Upper lobe of right lung (tissue), 1 donor: Measurements from ENCODE around the gene FOSL2. TPM values are rescaled to one million over a fixed set of nuclear protein-coding genes. Genes with fewer than 3 reads are reported as not detected.

Source experiments
- ATAC-seq: fragments of 200-7000 bp; cut with Tn5 transposase; one replicate; pipeline ENCODE4 v1.9.1; 2020; ENCODE audit warnings: mild to moderate bottlenecking, moderate library complexity
- DNase-seq: peaks from one replicate; pipeline ENCODE4 v3.0.0-alpha.2; 2020
- H3K27ac ChIP-seq: fragments of 200-600 bp; one replicate; pipeline ENCODE4 v1.8.0; 2022
- H3K27me3 ChIP-seq: fragments of 200-600 bp; one replicate; pipeline ENCODE4 v1.8.0; 2022; ENCODE audit warnings: mild to moderate bottlenecking
- H3K36me3 ChIP-seq: fragments of 200-600 bp; one replicate; pipeline ENCODE4 v1.8.0; 2022
- H3K4me1 ChIP-seq: fragments of 200-600 bp; one replicate; pipeline ENCODE4 v1.8.0; 2022
- H3K4me3 ChIP-seq: fragments of 200-600 bp; one replicate; pipeline ENCODE4 v1.8.0; 2022; ENCODE audit warnings: mild to moderate bottlenecking
- H3K9me3 ChIP-seq: fragments of 200-600 bp; one replicate; pipeline ENCODE4 v1.8.0; 2022
- CTCF ChIP-seq: fragments of 200-600 bp; IDR thresholded peaks from one replicate; pipeline ENCODE4 v1.8.0; 2022; ENCODE audit warnings: antibody characterized with exemption
- intact Hi-C: fragments of 100-400 bp; cut with DNase I; formaldehyde crosslinking; loops from one replicate; pipeline ENCODE4 v1.11.0; 2022
- total RNA-seq: library from RNA; stranded (reverse); fragmentation: NEBNext Ultra II Directional; extraction: Animal tissue kit (Norgen Biotek cat#: 25700); gene quantifications from one replicate; pipeline ENCODE4 v1.2.1, GENCODE V29; 2021
- donor health status: DM: no; HTN: yes; CAD: no; lungs with severe emphysema.

FOSL2 gene
- total RNA-seq, 1 donor from 2014 or later, result 123 TPM

DNA sequence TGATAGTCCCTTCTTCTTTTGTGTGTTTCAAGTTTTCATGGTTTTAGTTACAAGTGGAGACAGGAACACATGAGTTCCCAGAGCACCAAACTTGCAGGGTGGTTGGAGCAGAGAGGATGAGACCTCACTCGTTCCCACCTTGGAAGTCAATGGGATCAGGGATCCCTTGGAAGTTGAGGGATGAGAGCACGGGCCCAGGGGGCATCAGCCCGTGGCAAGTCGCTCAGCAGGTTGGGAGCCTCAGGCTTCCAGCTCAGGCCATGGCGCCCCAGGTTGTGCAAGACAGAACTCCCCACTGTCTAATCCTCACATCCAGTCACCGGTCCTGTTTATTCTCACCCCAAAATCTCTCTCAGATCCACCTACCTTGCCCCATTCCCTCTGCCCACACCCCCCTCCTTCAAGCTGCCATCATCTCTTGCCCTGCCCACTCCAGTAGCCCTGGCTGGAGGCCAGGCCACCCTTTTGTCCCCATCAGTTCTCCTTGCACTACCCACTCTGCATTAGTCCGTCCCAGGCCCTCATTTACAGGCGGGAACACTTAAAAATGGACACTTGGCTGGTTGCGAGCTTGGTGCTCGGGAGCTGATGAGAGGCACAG lies 37.6 kb upstream of the FOSL2 start:
- TF ChIP-seq CTCF, result no peak
- ATAC-seq (no peak), DNase-seq (peak; percentile 60)
- no peak overlapping the region for H3K4me3 ChIP-seq
- no peaks in the 10 kb centered on the region for H3K36me3 ChIP-seq
- no peak overlapping the region for H3K27ac ChIP-seq
- H3K27me3 ChIP-seq, result no peaks in the 10 kb centered on the region
- no peaks in the 10 kb centered on the region for H3K9me3 ChIP-seq
- intact Hi-C loops, result no loop called here
- peaks cover 29% of the 10 kb centered on the region for H3K4me1 ChIP-seq

GRCh38 chr2:28355521-28356094 lies 37.0 kb upstream of the FOSL2 start:
- ATAC-seq, result peak; percentile 2
- intact Hi-C loops, result no loop called here
- TF ChIP-seq CTCF, result no peak

DNA sequence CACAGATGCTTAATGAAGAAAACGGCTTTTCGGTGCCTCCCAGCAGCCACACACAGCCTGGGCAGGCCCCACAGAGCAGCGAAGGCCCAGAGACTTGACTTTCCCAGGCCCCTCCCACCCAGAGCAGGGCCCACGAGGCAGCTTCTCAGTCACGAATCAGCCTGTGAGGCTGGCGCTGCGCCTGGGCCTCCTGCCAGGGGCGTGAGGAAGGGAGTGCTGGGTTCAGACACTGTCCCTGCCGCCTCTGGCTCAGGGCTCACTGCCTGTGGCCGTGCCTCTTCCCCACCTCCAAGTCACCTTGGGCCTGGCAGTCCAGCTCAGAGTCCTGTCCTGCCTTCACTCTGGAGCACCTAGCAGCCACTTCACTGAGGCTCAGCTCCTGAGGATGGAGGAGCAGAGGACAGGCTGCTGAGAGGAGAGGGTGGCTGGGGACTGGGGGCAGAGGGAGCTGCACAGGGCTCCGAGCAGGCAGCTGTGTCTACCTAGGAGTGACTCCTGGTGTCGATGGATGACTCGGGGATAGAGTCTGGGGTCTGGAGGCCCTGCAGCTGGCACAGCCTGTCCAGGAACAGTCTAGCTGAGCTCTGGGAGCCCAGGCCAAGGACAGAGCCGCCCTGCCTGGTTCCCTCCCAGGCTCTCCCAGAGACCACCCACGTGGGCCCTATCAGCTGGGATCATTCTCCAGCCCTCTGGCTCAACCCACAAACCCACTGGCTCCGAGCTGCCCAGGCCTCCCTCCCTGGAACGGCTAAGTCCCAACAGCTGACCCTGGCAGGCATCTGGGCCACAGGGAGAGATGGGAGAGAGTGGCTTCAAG lies 36.4 kb upstream of the FOSL2 start:
- TF ChIP-seq CTCF, result no peak
- intact Hi-C loops, result no loop called here
- peak overlapping the region; percentile 68 for H3K27ac ChIP-seq

More at GRCh38 chr2:28355521-28356094, 37.0 kb upstream of the FOSL2 start:
- Histone ChIP-seq H3K4me3 (no peak overlapping the region), H3K4me1 (peaks cover 35% of the 10 kb centered on the region), H3K27ac (peak overlapping the region; percentile 68), H3K27me3 (no peaks in the 10 kb centered on the region), H3K9me3 (no peaks in the 10 kb centered on the region), H3K36me3 (no peaks in the 10 kb centered on the region)
- DNase-seq, result peak; percentile 69

DNA sequence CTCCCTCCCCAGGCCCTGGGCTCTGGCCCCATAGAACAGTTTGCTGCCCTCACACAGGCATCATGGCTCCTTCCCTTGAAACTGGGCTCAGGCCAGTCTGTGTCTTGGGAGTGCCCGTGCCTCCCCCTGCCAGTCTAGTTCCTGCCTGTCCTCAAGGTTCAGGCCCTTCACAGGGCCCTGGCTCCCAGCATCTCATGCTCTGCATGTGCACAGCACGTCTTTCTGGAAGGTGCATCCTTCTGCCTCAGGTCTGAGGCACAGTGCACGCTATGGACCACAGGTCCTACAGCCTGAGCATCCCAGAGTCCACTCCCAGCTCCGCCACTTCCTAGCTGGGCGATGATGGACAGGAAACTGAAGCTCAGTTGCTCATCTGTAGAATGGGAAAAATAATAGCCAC lies 35.6 kb upstream of the FOSL2 start:
- no peaks in the 10 kb centered on the region for H3K27me3 ChIP-seq
- no peaks in the 10 kb centered on the region for H3K9me3 ChIP-seq
- DNase-seq (no peak), ATAC-seq (no peak)
- intact Hi-C loops, result no loop called here
- H3K27ac ChIP-seq, result peak overlapping the region; percentile 68
- H3K4me3 ChIP-seq, result no peak overlapping the region
- H3K4me1 ChIP-seq, result peaks cover 36% of the 10 kb centered on the region
- no peaks in the 10 kb centered on the region for H3K36me3 ChIP-seq
- TF ChIP-seq CTCF, result no peak

More for the DNA sequence above, 36.4 kb upstream of the FOSL2 start:
- Histone ChIP-seq H3K4me3 (no peak overlapping the region), H3K9me3 (no peaks in the 10 kb centered on the region), H3K4me1 (peaks cover 36% of the 10 kb centered on the region), H3K27me3 (no peaks in the 10 kb centered on the region), H3K36me3 (no peaks in the 10 kb centered on the region)
- ATAC-seq, result peak; percentile 66
- peak; percentile 81 for DNase-seq

DNA sequence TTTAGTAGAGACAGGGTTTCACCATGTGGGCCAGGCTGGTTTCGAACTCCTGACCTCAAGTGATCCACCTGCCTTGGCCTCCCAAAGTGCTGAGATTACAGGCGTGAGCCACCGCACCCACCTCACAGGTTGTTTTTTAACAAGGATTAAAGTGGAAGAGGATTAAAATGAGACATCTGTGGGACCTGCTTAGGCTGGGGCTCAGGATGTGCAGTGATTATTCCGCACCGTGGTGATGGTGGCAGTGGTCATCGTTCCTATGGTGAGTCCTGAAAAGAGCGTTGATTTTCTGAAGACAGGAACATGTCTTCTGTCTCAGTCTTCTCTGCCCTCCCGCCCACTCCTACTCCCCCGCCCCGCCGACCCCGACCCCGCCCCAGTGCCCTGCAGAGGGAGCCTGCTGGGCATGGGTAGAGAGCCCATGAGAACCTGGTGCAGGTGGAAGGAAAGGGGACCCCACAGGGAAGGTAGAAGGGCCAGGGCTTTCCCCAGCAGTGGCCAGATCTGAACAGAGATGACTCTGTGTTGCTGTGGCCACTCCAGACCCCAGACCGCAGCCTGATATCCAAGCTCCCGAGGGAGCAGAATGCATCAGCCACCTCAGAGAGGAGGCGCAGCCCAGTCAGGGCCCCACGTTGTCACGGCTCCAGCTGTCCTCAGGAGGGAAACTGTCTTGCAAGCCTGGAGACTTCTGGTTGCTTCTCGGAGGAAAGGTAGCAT lies 34.5 kb upstream of the FOSL2 start:
- no peak for ATAC-seq
- peaks cover 36% of the 10 kb centered on the region for H3K4me1 ChIP-seq

More for the DNA sequence above, 34.5 kb upstream of the FOSL2 start:
- no peak overlapping the region for H3K4me3 ChIP-seq
- peak overlapping the region; percentile 63 for H3K27ac ChIP-seq
- H3K36me3 ChIP-seq, result no peaks in the 10 kb centered on the region
- no peaks in the 10 kb centered on the region for H3K27me3 ChIP-seq
- no peaks in the 10 kb centered on the region for H3K9me3 ChIP-seq
- intact Hi-C loops, result no loop called here
- DNase-seq, result no peak
- no peak for TF ChIP-seq CTCF
